Subcutaneous abdominal adipose tissue (tissue), 5 donors: ENCODE measurements around the gene PLAU.
A peak's percentile ranks its signal among the peaks of the same experiment; 100 is the strongest.
"Not testable (repeated sequence)": the region's sequence is repeated elsewhere in the genome, so short reads cannot be mapped to it uniquely, and the experiment has no call there.

Experiments used
- H3K27ac ChIP-seq: one replicate; pipeline ENCODE4 v1.7.0; 2013; ENCODE audit warnings: low read depth, mild to moderate bottlenecking, inconsistent platforms, low read length, moderate library complexity
- H3K27me3 ChIP-seq, 5 donors: one replicate each; pipeline ENCODE4 v1.7.0; 2013; ENCODE audit warnings: low read length in 5 of 5, inconsistent platforms in 1 of 5; ENCODE audit not compliant: control insufficient read depth in 5 of 5, insufficient read depth in 4 of 5
- H3K36me3 ChIP-seq, 5 donors: one replicate each; pipeline ENCODE4 v1.7.0; 2013; ENCODE audit warnings: low read length in 5 of 5; ENCODE audit not compliant: control insufficient read depth in 5 of 5, insufficient read depth in 5 of 5
- H3K4me1 ChIP-seq, 5 donors: one replicate each; pipeline ENCODE4 v1.7.0; 2013; ENCODE audit warnings: low read length in 5 of 5, mild to moderate bottlenecking in 3 of 5, moderate library complexity in 1 of 5; ENCODE audit not compliant: control insufficient read depth in 5 of 5, insufficient read depth in 5 of 5
- H3K4me3 ChIP-seq, 5 donors: one replicate each; pipeline ENCODE4 v1.7.0; 2013; ENCODE audit warnings: low read length in 5 of 5, low read depth in 1 of 5
- H3K9ac ChIP-seq, 5 donors: one replicate each; pipeline ENCODE4 v1.7.0; 2013; ENCODE audit warnings: low read length in 5 of 5, mild to moderate bottlenecking in 4 of 5, moderate library complexity in 3 of 5
- H3K9me3 ChIP-seq, 5 donors: one replicate each; pipeline ENCODE4 v1.7.0; 2013; ENCODE audit warnings: low read length in 5 of 5; ENCODE audit not compliant: control insufficient read depth in 5 of 5
- donor health status: healthy.
- donor health status: healthy.
- donor health status: healthy.
- donor health status: healthy.
- donor health status: healthy.

The PLAU gene

GRCh38 chr10:73894245-73894971 lies 16.5 kb upstream of the PLAU start:
- no peak overlapping the region for H3K27ac ChIP-seq
- H3K27me3 ChIP-seq, result no peaks in the 10 kb centered on the region
- peaks cover 2 to 23% (median 11%) of the 10 kb centered on the region in 5 donors for H3K4me1 ChIP-seq
- no peak overlapping the region for H3K4me3 ChIP-seq
- H3K9ac ChIP-seq, result no peak overlapping the region
- no peaks in the 10 kb centered on the region for H3K36me3 ChIP-seq
- no peaks in the 10 kb centered on the region for H3K9me3 ChIP-seq

- not testable (repeated sequence) for H3K36me3 ChIP-seq, H3K27me3 ChIP-seq, H3K4me3 ChIP-seq, H3K9ac ChIP-seq, H3K27ac ChIP-seq, H3K9me3 ChIP-seq
- H3K4me1 ChIP-seq, result peaks cover 2 to 26% (median 12%) of the 10 kb centered on the region in 5 donors
These were observed 15.6 kb upstream of the PLAU start for GRCh38 chr10:73895381-73895780.

- Histone ChIP-seq H3K9me3 (no peaks in the 10 kb centered on the region), H3K9ac (no peak overlapping the region), H3K27ac (no peak overlapping the region), H3K27me3 (no peaks in the 10 kb centered on the region), H3K4me3 (no peak overlapping the region), H3K4me1 (peaks cover 2 to 31% (median 12%) of the 10 kb centered on the region in 5 donors), H3K36me3 (no peaks in the 10 kb centered on the region)
These were observed 13.2 kb upstream of the PLAU start for GRCh38 chr10:73897693-73898092.

- no peak overlapping the region for H3K9ac ChIP-seq
- H3K27me3 ChIP-seq, result no peaks in the 10 kb centered on the region
- peaks cover 2 to 31% (median 12%) of the 10 kb centered on the region in 5 donors for H3K4me1 ChIP-seq
- peak overlapping the region; percentile 41 for H3K27ac ChIP-seq
- no peaks in the 10 kb centered on the region for H3K9me3 ChIP-seq
- no peak overlapping the region for H3K4me3 ChIP-seq
- no peaks in the 10 kb centered on the region for H3K36me3 ChIP-seq
These were observed 12.1 kb upstream of the PLAU start for GRCh38 chr10:73898730-73899410.

- H3K9me3 ChIP-seq, result no peaks in the 10 kb centered on the region
- peak overlapping the region; percentile 41 for H3K27ac ChIP-seq
- no peak overlapping the region for H3K9ac ChIP-seq
- H3K27me3 ChIP-seq, result no peaks in the 10 kb centered on the region
- H3K36me3 ChIP-seq, result no peaks in the 10 kb centered on the region
- H3K4me1 ChIP-seq, result peaks cover 2 to 29% (median 12%) of the 10 kb centered on the region in 5 donors
- H3K4me3 ChIP-seq, result no peak overlapping the region
These were observed 11.5 kb upstream of the PLAU start for GRCh38 chr10:73899423-73899822.

GRCh38 chr10:73900064-73900463 lies 10.9 kb upstream of the PLAU start:
- Histone ChIP-seq H3K4me3 (no peak overlapping the region), H3K27ac (no peak overlapping the region), H3K4me1 (peaks cover 2 to 26% (median 12%) of the 10 kb centered on the region in 5 donors), H3K36me3 (no peaks in the 10 kb centered on the region), H3K9ac (no peak overlapping the region), H3K9me3 (no peaks in the 10 kb centered on the region), H3K27me3 (no peaks in the 10 kb centered on the region)

GRCh38 chr10:73901261-73901660 lies 9.7 kb upstream of the PLAU start:
- H3K36me3 ChIP-seq, result no peaks in the 10 kb centered on the region
- no peak overlapping the region for H3K27ac ChIP-seq
- no peak overlapping the region for H3K9ac ChIP-seq
- no peaks in the 10 kb centered on the region for H3K27me3 ChIP-seq
- H3K4me3 ChIP-seq, result no peak overlapping the region
- peaks cover 3 to 36% (median 15%) of the 10 kb centered on the region in 5 donors for H3K4me1 ChIP-seq
- H3K9me3 ChIP-seq, result no peaks in the 10 kb centered on the region

GRCh38 chr10:73902351-73902750 lies 8.6 kb upstream of the PLAU start:
- no peak overlapping the region for H3K27ac ChIP-seq
- no peaks in the 10 kb centered on the region for H3K27me3 ChIP-seq
- no peak overlapping the region for H3K4me3 ChIP-seq
- H3K9ac ChIP-seq, result no peak overlapping the region
- H3K36me3 ChIP-seq, result no peaks in the 10 kb centered on the region
- H3K9me3 ChIP-seq, result no peaks in the 10 kb centered on the region
- H3K4me1 ChIP-seq, result peaks cover 11 to 47% (median 25%) of the 10 kb centered on the region in 5 donors

GRCh38 chr10:73905256-73906020 lies 5.5 kb upstream of the PLAU start:
- H3K36me3 ChIP-seq, result no peaks in the 10 kb centered on the region
- peaks cover 0 to 5% (median 0%) of the 10 kb centered on the region in 5 donors for H3K27me3 ChIP-seq
- H3K27ac ChIP-seq, result peak overlapping the region; percentile 74
- no peak overlapping the region for H3K4me3 ChIP-seq
- H3K9me3 ChIP-seq, result no peaks in the 10 kb centered on the region
- H3K9ac ChIP-seq, result no peak overlapping the region
- H3K4me1 ChIP-seq, result peaks cover 22 to 59% (median 35%) of the 10 kb centered on the region in 5 donors
